Measurements from ENCODE around the gene FEN1. TPM values are rescaled to one million over a fixed set of nuclear protein-coding genes. Genes with fewer than 3 reads are reported as not detected.

Gene FEN1
- total and polyA plus RNA-seq, 2 donors (not counting 1 experiment from before 2014, with no cell fraction given) = 3.4 to 9.8 TPM

GRCh38 chr11:61800331-61801281, 7.9 kb downstream of the FEN1 start:
- Mint-ChIP-seq H3K27me3 (no peaks in the 10 kb centered on the region), H3K9me3 (ENCODE audit: insufficient read depth) (no peaks in the 10 kb centered on the region), H3K27ac (no peak overlapping the region), H3K4me1 (peaks cover 2% of the 10 kb centered on the region), H3K4me3 (no peak overlapping the region)
- H3K4me3 ChIP-seq (ENCODE audit: control extremely low read depth in 1 of 5, extremely low read depth in 1 of 5, insufficient read depth in 1 of 5, low read depth in 2 of 5, low read length in 4 of 5) = no peak overlapping the region
- DNase-seq = no peak
- no peaks in the 10 kb centered on the region for H3K9me3 ChIP-seq (ENCODE audit: control extremely low read depth in 1 of 3, control insufficient read depth in 2 of 3, insufficient read depth in 1 of 3, low read length in 2 of 3)
- ATAC-seq (ENCODE audit: low read depth) = no peak
- no peaks in the 10 kb centered on the region for H4K20me1 ChIP-seq (ENCODE audit: control insufficient read depth, insufficient read depth, low read length, poor library complexity, severe bottlenecking)
- H3K79me2 ChIP-seq (ENCODE audit: control insufficient read depth, insufficient read depth, low read length) = peaks cover 30% of the 10 kb centered on the region
- intact Hi-C loops (cut with micrococcal nuclease) = no loop called here
- H3K9ac ChIP-seq (ENCODE audit: low read length) = no peak overlapping the region
- no peak overlapping the region for H2AFZ ChIP-seq (ENCODE audit: insufficient read depth, low read depth, low read length, poor library complexity, severe bottlenecking)
- ChIA-PET POLR2A (no interaction called here), CTCF (interaction anchor here (0.8 to 8.4 kb wide), 12 partner anchors 9 to 309 kb away, joined by 3 to 222 read pairs (median 10); partner anchors contain the start of gene FADS1)
- TF ChIP-seq EZH2 (IDR thresholded peaks at IDR 0.05; ENCODE audit: borderline replicate concordance, insufficient read depth, low read depth, low read length, poor library complexity, severe bottlenecking) = no peak
- no peak for TF ChIP-seq CTCF (IDR thresholded peaks at IDR 0.05)
- H3K27me3 ChIP-seq (replicated peaks in 1 of 4; ENCODE audit: control extremely low read depth in 1 of 4, control insufficient read depth in 3 of 4, insufficient read depth in 4 of 4, low read length in 3 of 4) = no peaks in the 10 kb centered on the region
- 92% methylated on average over 1 of the region's 3 CpGs for WGBS (ENCODE audit: insufficient coverage)
- no peaks in the 10 kb centered on the region for H3K4me1 ChIP-seq (ENCODE audit: control insufficient read depth in 2 of 2, insufficient read depth in 2 of 2, low read length in 2 of 2)
- H3K4me2 ChIP-seq (replicated peaks; ENCODE audit: low read depth, low read length, poor library complexity, severe bottlenecking) = no peak overlapping the region
- peaks cover 0 to 6% of the 10 kb centered on the region in 2 experiments for H3K36me3 ChIP-seq (replicated peaks in 1 of 2; ENCODE audit: control extremely low read depth in 1 of 2, control insufficient read depth in 1 of 2, extremely low read depth in 1 of 2, insufficient read depth in 2 of 2, low read length in 1 of 2)
- no peak overlapping the region for H3K27ac ChIP-seq (ENCODE audit: low read length in 2 of 2)

- Histone ChIP-seq H4K20me1 (ENCODE audit: control insufficient read depth, insufficient read depth, low read length, poor library complexity, severe bottlenecking) (no peaks in the 10 kb centered on the region), H3K4me1 (ENCODE audit: control insufficient read depth in 2 of 2, insufficient read depth in 2 of 2, low read length in 2 of 2) (no peaks in the 10 kb centered on the region), H3K4me3 (ENCODE audit: control extremely low read depth in 1 of 5, extremely low read depth in 1 of 5, insufficient read depth in 1 of 5, low read depth in 2 of 5, low read length in 4 of 5) (no peak overlapping the region), H3K9me3 (ENCODE audit: control extremely low read depth in 1 of 3, control insufficient read depth in 2 of 3, insufficient read depth in 1 of 3, low read length in 2 of 3) (no peaks in the 10 kb centered on the region), H3K27me3 (replicated peaks in 1 of 4; ENCODE audit: control extremely low read depth in 1 of 4, control insufficient read depth in 3 of 4, insufficient read depth in 4 of 4, low read length in 3 of 4) (no peaks in the 10 kb centered on the region), H3K79me2 (ENCODE audit: control insufficient read depth, insufficient read depth, low read length) (peaks cover 15% of the 10 kb centered on the region), H3K4me2 (replicated peaks; ENCODE audit: low read depth, low read length, poor library complexity, severe bottlenecking) (no peak overlapping the region), H2AFZ (ENCODE audit: insufficient read depth, low read depth, low read length, poor library complexity, severe bottlenecking) (no peak overlapping the region), H3K27ac (ENCODE audit: low read length in 2 of 2) (no peak overlapping the region), H3K9ac (ENCODE audit: low read length) (no peak overlapping the region), H3K36me3 (replicated peaks in 1 of 2; ENCODE audit: control extremely low read depth in 1 of 2, control insufficient read depth in 1 of 2, extremely low read depth in 1 of 2, insufficient read depth in 2 of 2, low read length in 1 of 2) (no peaks in the 10 kb centered on the region)
- H3K4me1 Mint-ChIP-seq = no peaks in the 10 kb centered on the region
- ChIA-PET CTCF (interaction anchor here (8.4 kb wide), 1 partner anchor 280 kb away, joined by 179 read pairs; no protein-coding TSS in a partner anchor), POLR2A (no interaction called here)
- no peak overlapping the region for H3K4me3 Mint-ChIP-seq
- TF ChIP-seq CTCF (IDR thresholded peaks at IDR 0.05) (no peak), EZH2 (IDR thresholded peaks at IDR 0.05; ENCODE audit: borderline replicate concordance, insufficient read depth, low read depth, low read length, poor library complexity, severe bottlenecking) (no peak)
- H3K27me3 Mint-ChIP-seq = no peaks in the 10 kb centered on the region
- no peak for ATAC-seq (ENCODE audit: low read depth)
- WGBS (ENCODE audit: insufficient coverage) = 93% methylated on average over 3 of the region's 6 CpGs
- intact Hi-C loops (cut with micrococcal nuclease) = no loop called here
- DNase-seq = no peak
- no peak overlapping the region for H3K27ac Mint-ChIP-seq
- no peaks in the 10 kb centered on the region for H3K9me3 Mint-ChIP-seq (ENCODE audit: insufficient read depth)
Observed at GRCh38 chr11:61802605-61803004, 9.9 kb downstream of the FEN1 start.

Data from B cell (primary cell).